ENCODE data around the gene PDE3B. TPM values are rescaled to one million over a fixed set of nuclear protein-coding genes. Genes with fewer than 3 reads are reported as not detected.

Gene PDE3B
- total and polyA plus RNA-seq, 3 donors from 2014 or later = 22.3 to 39.5 (median 25.8) TPM

GRCh38 chr11:14668731-14669301 lies 25.2 kb downstream of the PDE3B start:
- Histone ChIP-seq H3K4me1 (no peaks in the 10 kb centered on the region), H3K36me3 (ENCODE audit: low read depth, missing control alignments) (no peaks in the 10 kb centered on the region), H3K4me3 (no peak overlapping the region), H3K27ac (no peak overlapping the region), H3K9me3 (no peaks in the 10 kb centered on the region), H3K27me3 (no peaks in the 10 kb centered on the region)
- intact Hi-C loops (cut with DNase I; ENCODE audit: low total_unique reads) = no loop called here
- DNase-seq = no peak
- WGBS, 2 donors = 77 to 78% methylated on average over 6 of the region's 6 CpGs
- no peak for TF ChIP-seq POLR2A (IDR thresholded peaks at IDR 0.05)

DNA sequence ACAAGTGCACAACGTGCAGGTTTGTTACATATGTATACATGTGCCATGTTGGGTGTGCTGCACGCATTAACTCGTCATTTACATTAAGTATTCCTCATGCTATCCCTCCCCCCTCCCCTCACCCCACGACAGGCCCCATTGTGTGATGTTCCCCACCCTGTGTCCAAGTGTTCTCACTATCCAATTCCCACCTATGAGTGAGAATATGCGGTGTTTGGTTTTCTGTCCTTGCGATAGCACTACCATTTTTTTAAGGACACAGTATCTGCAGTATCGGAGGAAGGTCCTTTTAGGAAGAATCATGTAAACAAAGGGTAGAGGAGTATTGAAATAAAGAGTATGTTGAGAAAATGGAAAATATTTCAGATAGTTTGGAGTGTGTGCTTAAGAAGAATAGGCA lies 25.9 kb downstream of the PDE3B start:
- H3K27ac ChIP-seq = no peak overlapping the region
- no peaks in the 10 kb centered on the region for H3K27me3 ChIP-seq
- H3K4me3 ChIP-seq = no peak overlapping the region
- no peak for DNase-seq
- WGBS, 2 donors = 87 to 91% methylated on average over 7 of the region's 7 CpGs
- H3K4me1 ChIP-seq = no peaks in the 10 kb centered on the region
- H3K9me3 ChIP-seq = no peaks in the 10 kb centered on the region
- intact Hi-C loops (cut with DNase I; ENCODE audit: low total_unique reads) = no loop called here
- no peaks in the 10 kb centered on the region for H3K36me3 ChIP-seq (ENCODE audit: low read depth, missing control alignments)
- TF ChIP-seq, protein P1, sequence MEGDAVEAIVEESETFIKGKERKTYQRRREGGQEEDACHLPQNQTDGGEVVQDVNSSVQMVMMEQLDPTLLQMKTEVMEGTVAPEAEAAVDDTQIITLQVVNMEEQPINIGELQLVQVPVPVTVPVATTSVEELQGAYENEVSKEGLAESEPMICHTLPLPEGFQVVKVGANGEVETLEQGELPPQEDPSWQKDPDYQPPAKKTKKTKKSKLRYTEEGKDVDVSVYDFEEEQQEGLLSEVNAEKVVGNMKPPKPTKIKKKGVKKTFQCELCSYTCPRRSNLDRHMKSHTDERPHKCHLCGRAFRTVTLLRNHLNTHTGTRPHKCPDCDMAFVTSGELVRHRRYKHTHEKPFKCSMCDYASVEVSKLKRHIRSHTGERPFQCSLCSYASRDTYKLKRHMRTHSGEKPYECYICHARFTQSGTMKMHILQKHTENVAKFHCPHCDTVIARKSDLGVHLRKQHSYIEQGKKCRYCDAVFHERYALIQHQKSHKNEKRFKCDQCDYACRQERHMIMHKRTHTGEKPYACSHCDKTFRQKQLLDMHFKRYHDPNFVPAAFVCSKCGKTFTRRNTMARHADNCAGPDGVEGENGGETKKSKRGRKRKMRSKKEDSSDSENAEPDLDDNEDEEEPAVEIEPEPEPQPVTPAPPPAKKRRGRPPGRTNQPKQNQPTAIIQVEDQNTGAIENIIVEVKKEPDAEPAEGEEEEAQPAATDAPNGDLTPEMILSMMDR (IDR thresholded peaks at IDR 0.05) = no peak
- no peak for TF ChIP-seq POLR2A (IDR thresholded peaks at IDR 0.05)

- H3K9me3 ChIP-seq = no peaks in the 10 kb centered on the region
- TF ChIP-seq, protein P1 (IDR thresholded peaks at IDR 0.05) = no peak
- TF ChIP-seq POLR2A (IDR thresholded peaks at IDR 0.05) = no peak
- no peaks in the 10 kb centered on the region for H3K4me1 ChIP-seq
- H3K36me3 ChIP-seq (ENCODE audit: low read depth, missing control alignments) = no peaks in the 10 kb centered on the region
- H3K27ac ChIP-seq = no peak overlapping the region
- DNase-seq = no peak
- no peak overlapping the region for H3K4me3 ChIP-seq
- no peaks in the 10 kb centered on the region for H3K27me3 ChIP-seq
- intact Hi-C loops (cut with DNase I; ENCODE audit: low total_unique reads) = no loop called here
- WGBS, 2 donors = 69 to 72% methylated on average over 3 of the region's 3 CpGs
Measured at GRCh38 chr11:14669958-14670357, 26.4 kb downstream of the PDE3B start.

GRCh38 chr11:14672635-14673034 lies 29.0 kb downstream of the PDE3B start:
- H3K9me3 ChIP-seq = no peaks in the 10 kb centered on the region
- H3K4me1 ChIP-seq = no peaks in the 10 kb centered on the region
- H3K36me3 ChIP-seq (ENCODE audit: low read depth, missing control alignments) = no peaks in the 10 kb centered on the region
- 88 to 96% methylated on average over 2 of the region's 2 CpGs for WGBS, 2 donors
- H3K27ac ChIP-seq = no peak overlapping the region
- no peaks in the 10 kb centered on the region for H3K27me3 ChIP-seq
- no peak for TF ChIP-seq POLR2A (IDR thresholded peaks at IDR 0.05)
- TF ChIP-seq, protein P1 (IDR thresholded peaks at IDR 0.05) = no peak
- no peak overlapping the region for H3K4me3 ChIP-seq
- intact Hi-C loops (cut with DNase I; ENCODE audit: low total_unique reads) = no loop called here
- no peak for DNase-seq

DNA sequence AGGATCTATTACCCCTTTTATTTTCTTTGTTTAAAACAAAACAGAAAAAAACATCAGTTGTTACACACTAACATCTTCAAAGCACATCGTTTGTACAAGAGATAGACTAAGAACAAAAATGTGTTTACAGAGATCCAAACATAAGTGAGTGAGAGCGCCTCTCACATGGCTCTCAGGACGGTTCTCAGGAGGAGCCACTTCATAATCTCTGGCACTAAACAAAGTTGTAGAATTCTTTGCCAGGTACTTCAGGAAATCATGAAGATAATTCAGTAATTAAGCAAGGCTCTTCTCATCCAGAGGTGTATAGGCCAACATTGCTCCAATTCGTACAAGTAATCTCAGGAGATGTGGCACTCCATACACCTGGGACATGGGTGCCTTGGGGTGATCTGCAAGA lies 29.8 kb downstream of the PDE3B start:
- H3K27me3 ChIP-seq = no peaks in the 10 kb centered on the region
- TF ChIP-seq, protein P1 (IDR thresholded peaks at IDR 0.05) = no peak
- TF ChIP-seq POLR2A (IDR thresholded peaks at IDR 0.05) = no peak
- H3K9me3 ChIP-seq = no peaks in the 10 kb centered on the region
- no peaks in the 10 kb centered on the region for H3K36me3 ChIP-seq (ENCODE audit: low read depth, missing control alignments)
- H3K4me3 ChIP-seq = no peak overlapping the region
- DNase-seq = no peak
- no peaks in the 10 kb centered on the region for H3K4me1 ChIP-seq
- intact Hi-C loops (cut with DNase I; ENCODE audit: low total_unique reads) = no loop called here
- 76 to 79% methylated on average over 4 of the region's 4 CpGs for WGBS, 2 donors
- no peak overlapping the region for H3K27ac ChIP-seq

Measured in testis (tissue), 3 donors.